Measurements from ENCODE around the gene PPL. TPM values are rescaled to one million over a fixed set of nuclear protein-coding genes. Genes with fewer than 3 reads are reported as not detected.

The PPL gene
- total and polyA plus RNA-seq, 2 of the 13 experiments (the other 11 are each of a cell fraction or from before 2014, with no cell fraction given): 5.7 to 6.6 TPM

- TF ChIP-seq ZNF234 (CRISPR knock-in tag; conservative IDR thresholded peaks at IDR 0.05) (no peak), THAP8 (CRISPR knock-in tag; IDR thresholded peaks at IDR 0.05; ENCODE audit: borderline replicate concordance) (no peak), EEA1 (CRISPR knock-in tag; IDR thresholded peaks at IDR 0.05; ENCODE audit: borderline replicate concordance) (no peak), FUBP1 (CRISPR knock-in tag; IDR thresholded peaks at IDR 0.05; ENCODE audit: borderline replicate concordance) (no peak), TCF12 (IDR thresholded peaks at IDR 0.05) (no peak), TCF12 (CRISPR knock-in tag; IDR thresholded peaks at IDR 0.05) (no peak), ELF3 (CRISPR knock-in tag; IDR thresholded peaks at IDR 0.05) (no peak), RARA (CRISPR knock-in tag; IDR thresholded peaks at IDR 0.05) (peak; percentile 25; the same call in 1 of the 2 replicates), TOE1 (CRISPR knock-in tag; IDR thresholded peaks at IDR 0.05) (no peak), NBN (conservative IDR thresholded peaks at IDR 0.05) (no peak), MEIS2 (CRISPR knock-in tag; IDR thresholded peaks at IDR 0.05) (no peak), ZNF503 (CRISPR knock-in tag; IDR thresholded peaks at IDR 0.05) (0 out of 2 replicates have a peak, but pooled peaks have one; percentile 42), MXD4 (CRISPR knock-in tag; IDR thresholded peaks at IDR 0.05) (no peak), RBAK (CRISPR knock-in tag; IDR thresholded peaks at IDR 0.05) (no peak), EHMT2 (IDR thresholded peaks at IDR 0.05; ENCODE audit: borderline replicate concordance, low read depth, low read length) (no peak), ZEB1 (IDR thresholded peaks at IDR 0.05; ENCODE audit: insufficient replicate concordance, low read depth) (peak; percentile 80), ZNF274 (CRISPR knock-in tag; IDR thresholded peaks at IDR 0.05) (no peak), KAT7 (CRISPR knock-in tag; IDR thresholded peaks at IDR 0.05; ENCODE audit: borderline replicate concordance) (no peak), ZNF878 (CRISPR knock-in tag; IDR thresholded peaks at IDR 0.05) (no peak), RBM39 (IDR thresholded peaks at IDR 0.05; ENCODE audit: low read depth, low read length, poor library complexity, severe bottlenecking) (no peak), ZNF639 (CRISPR knock-in tag; conservative IDR thresholded peaks at IDR 0.05) (peak; percentile 45; the same call in 1 of the 2 replicates), PPARG (CRISPR knock-in tag; conservative IDR thresholded peaks at IDR 0.05) (no peak), CSRNP1 (CRISPR knock-in tag; IDR thresholded peaks at IDR 0.05) (no peak; the same call in 1 of the 2 replicates)
These were observed 562 bp downstream of the PPL start (continued) for GRCh38 chr16:4936181-4936990.

Measured in HepG2 (cell line).